SK-N-SH (cell line): ENCODE results near the gene DOK3. TPM values are rescaled to one million over a fixed set of nuclear protein-coding genes. Genes with fewer than 3 reads are reported as not detected.
A peak's percentile ranks its signal among the peaks of the same experiment; 100 is the strongest.

Source experiments
- CTCF ChIA-PET: fragments of 300-600, 350-600 bp; formaldehyde crosslinking; extraction: SDS; loops from one replicate; lab custom pipeline; 2021; lab: Yijun Ruan, JAX
- POLR2A ChIA-PET: fragments of 350-600 bp; sonication (Branson Sonifier 250); formaldehyde crosslinking; extraction: SDS; loops from one replicate; lab custom pipeline; 2020; ENCODE audit warnings: antibody characterized with exemption, inconsistent platforms; lab: Yijun Ruan, JAX
- DNase-seq: peaks from one replicate; pipeline ENCODE4 v3.0.0; 2012
- H2AFZ ChIP-seq: fragments of 200-600 bp; sonication (generic); 2 replicates; pipeline ENCODE4 v1.8.1; 2016; ENCODE audit warnings: antibody characterized with exemption, mild to moderate bottlenecking, low read depth
- H3F3A ChIP-seq: fragments of 200-600 bp; sonication (generic); replicated peaks from 2 replicates; pipeline ENCODE3; 2016; ENCODE audit warnings: antibody characterized with exemption, mild to moderate bottlenecking; ENCODE audit not compliant: insufficient read depth
- H3K27ac ChIP-seq, 2 experiments: fragments of 200-500 bp in 1 of 2; fragments of 200-600 bp in 1 of 2; sonication (Bioruptor generic) in 1 of 2; sonication (generic), shearing (Covaris generic) in 1 of 2; 2 replicates each; pipeline versions ENCODE4 v1.5.1 to v1.6.1; 2014 to 2016; ENCODE audit warnings: low read depth in 2 of 2, inconsistent platforms in 1 of 2, low read length in 1 of 2, mild to moderate bottlenecking in 1 of 2, mixed read lengths in 1 of 2
- H3K27me3 ChIP-seq: fragments of 200-600 bp; sonication (generic), shearing (Covaris generic); 2 replicates; pipeline ENCODE4 v1.6.1; 2016; ENCODE audit warnings: mixed run types; ENCODE audit not compliant: insufficient read depth
- H3K36me3 ChIP-seq, 2 experiments: fragments of 200-500 bp in 1 of 2; fragments of 200-600 bp in 1 of 2; sonication (Bioruptor generic) in 1 of 2; sonication (generic) in 1 of 2; replicated peaks in 1 of 2; 2 replicates each; pipeline versions ENCODE3 to v1.5.1; 2014 to 2016; ENCODE audit warnings: low read length in 1 of 2, mild to moderate bottlenecking in 1 of 2; ENCODE audit not compliant: insufficient read depth in 2 of 2, control insufficient read depth in 1 of 2
- H3K4me1 ChIP-seq, 2 experiments: fragments of 200-500 bp in 1 of 2; fragments of 200-600 bp in 1 of 2; sonication (Bioruptor generic) in 1 of 2; sonication (generic), shearing (Covaris generic) in 1 of 2; 2 replicates each; pipeline versions ENCODE4 v1.5.1 to v1.6.1; 2014 to 2016; ENCODE audit warnings: low read depth in 1 of 2, low read length in 1 of 2, mixed run types in 1 of 2; ENCODE audit not compliant: insufficient read depth in 2 of 2, control insufficient read depth in 1 of 2
- H3K4me2 ChIP-seq: fragments of 200-600 bp; sonication (generic), shearing (Covaris generic); 2 replicates; pipeline ENCODE4 v1.6.1; 2017; ENCODE audit warnings: mixed run types
- H3K4me3 ChIP-seq, 2 experiments: fragments of 200-500 bp in 1 of 2; fragments of 200-600 bp in 1 of 2; sonication (Bioruptor generic) in 1 of 2; sonication (generic), shearing (Covaris generic) in 1 of 2; 2 replicates each; pipeline versions ENCODE4 v1.5.1 to v1.8.1; 2014 to 2016; ENCODE audit warnings: low read depth in 2 of 2, inconsistent platforms in 1 of 2, low read length in 1 of 2, mild to moderate bottlenecking in 1 of 2, mixed read lengths in 1 of 2, moderate library complexity in 1 of 2
- H3K79me2 ChIP-seq: fragments of 200-600 bp; sonication (generic); 2 replicates; pipeline ENCODE4 v1.8.1; 2017; ENCODE audit warnings: mild to moderate bottlenecking; ENCODE audit not compliant: insufficient read depth
- H3K9ac ChIP-seq: fragments of 200-600 bp; sonication (generic); 2 replicates; pipeline ENCODE4 v1.6.1; 2017; ENCODE audit warnings: mixed run types
- H3K9me2 ChIP-seq: fragments of 200-600 bp; sonication (generic); 2 replicates; pipeline ENCODE4 v1.6.1; 2017; ENCODE audit warnings: mixed run types
- H3K9me3 ChIP-seq: fragments of 200-600 bp; sonication (generic); 2 replicates; pipeline ENCODE4 v1.6.1; 2017; ENCODE audit warnings: mixed run types, mild to moderate bottlenecking, moderate library complexity
- H4K20me1 ChIP-seq: fragments of 200-600 bp; sonication (generic); 2 replicates; pipeline ENCODE4 v1.6.1; 2017; ENCODE audit warnings: mild to moderate bottlenecking, mixed run types; ENCODE audit not compliant: insufficient read depth
- CHD2 ChIP-seq: fragments of 150-350 bp; IDR thresholded peaks from 2 replicates; pipeline ENCODE4 v1.6.1; 2018; ENCODE audit warnings: low read length; ENCODE audit not compliant: partially characterized antibody
- CTCF ChIP-seq: fragments of 200-600 bp; sonication (generic); IDR thresholded peaks from 2 replicates; pipeline ENCODE4 v1.6.1; 2017; ENCODE audit warnings: antibody characterized with exemption, mild to moderate bottlenecking, moderate library complexity
- GABPA ChIP-seq: IDR thresholded peaks from 2 replicates; pipeline ENCODE4 v1.4.0; 2012; ENCODE audit warnings: low read depth, mild to moderate bottlenecking
- JUND ChIP-seq: IDR thresholded peaks from 2 replicates; pipeline ENCODE4 v1.4.0; 2012
- MEF2A ChIP-seq: IDR thresholded peaks from 2 replicates; pipeline ENCODE4 v1.4.0; 2012; ENCODE audit warnings: low read depth, borderline replicate concordance
- RXRA ChIP-seq: IDR thresholded peaks from 2 replicates; pipeline ENCODE4 v1.4.0; 2012; ENCODE audit warnings: low read depth, mild to moderate bottlenecking, borderline replicate concordance
- TAF1 ChIP-seq: IDR thresholded peaks from 2 replicates; pipeline ENCODE4 v1.6.1; 2012; ENCODE audit warnings: low read depth, mild to moderate bottlenecking, low read length, moderate library complexity, borderline replicate concordance
- TEAD4 ChIP-seq: IDR thresholded peaks from 2 replicates; pipeline ENCODE4 v1.4.0; 2012; ENCODE audit warnings: mild to moderate bottlenecking, borderline replicate concordance; ENCODE audit not compliant: insufficient read depth
- WGBS: methylation state at CpG from one replicate; pipeline ENCODE4 v1.1.6; 2017; ENCODE audit warnings: low lambda C conversion rate; 5-methylcytosine and 5-hydroxymethylcytosine counted together
- polyA plus RNA-seq, 3 experiments: library from polyadenylated mRNA; depleted of rRNA; stranded (reverse); fragments of >200 nt; gene quantifications; 2 replicates each; pipeline ENCODE4 v1.2.3, GENCODE V29; 2012
- TF ChIP-seq, protein P1 (sequence below): IDR thresholded peaks from 2 replicates; pipeline ENCODE4 v1.6.1; 2012; ENCODE audit warnings: mild to moderate bottlenecking, low read depth, low read length, moderate library complexity
- TF ChIP-seq, protein P2 (sequence below): fragments of 150-350 bp; IDR thresholded peaks from 2 replicates; pipeline ENCODE4 v1.6.1; 2017; ENCODE audit warnings: antibody characterized with exemption, low read length, low read depth, borderline replicate concordance
- TF ChIP-seq, protein P3 (sequence below): IDR thresholded peaks from 2 replicates; pipeline ENCODE4 v1.4.0; 2012; ENCODE audit warnings: low read depth

Gene DOK3
- polyA plus RNA-seq, 1 of the 3 experiments (the other 2 are of a cell fraction), result 2.2 TPM

GRCh38 chr5:177472460-177473442 lies 36.9 kb downstream of the DOK3 start (continued):
- TF ChIP-seq, protein P1, sequence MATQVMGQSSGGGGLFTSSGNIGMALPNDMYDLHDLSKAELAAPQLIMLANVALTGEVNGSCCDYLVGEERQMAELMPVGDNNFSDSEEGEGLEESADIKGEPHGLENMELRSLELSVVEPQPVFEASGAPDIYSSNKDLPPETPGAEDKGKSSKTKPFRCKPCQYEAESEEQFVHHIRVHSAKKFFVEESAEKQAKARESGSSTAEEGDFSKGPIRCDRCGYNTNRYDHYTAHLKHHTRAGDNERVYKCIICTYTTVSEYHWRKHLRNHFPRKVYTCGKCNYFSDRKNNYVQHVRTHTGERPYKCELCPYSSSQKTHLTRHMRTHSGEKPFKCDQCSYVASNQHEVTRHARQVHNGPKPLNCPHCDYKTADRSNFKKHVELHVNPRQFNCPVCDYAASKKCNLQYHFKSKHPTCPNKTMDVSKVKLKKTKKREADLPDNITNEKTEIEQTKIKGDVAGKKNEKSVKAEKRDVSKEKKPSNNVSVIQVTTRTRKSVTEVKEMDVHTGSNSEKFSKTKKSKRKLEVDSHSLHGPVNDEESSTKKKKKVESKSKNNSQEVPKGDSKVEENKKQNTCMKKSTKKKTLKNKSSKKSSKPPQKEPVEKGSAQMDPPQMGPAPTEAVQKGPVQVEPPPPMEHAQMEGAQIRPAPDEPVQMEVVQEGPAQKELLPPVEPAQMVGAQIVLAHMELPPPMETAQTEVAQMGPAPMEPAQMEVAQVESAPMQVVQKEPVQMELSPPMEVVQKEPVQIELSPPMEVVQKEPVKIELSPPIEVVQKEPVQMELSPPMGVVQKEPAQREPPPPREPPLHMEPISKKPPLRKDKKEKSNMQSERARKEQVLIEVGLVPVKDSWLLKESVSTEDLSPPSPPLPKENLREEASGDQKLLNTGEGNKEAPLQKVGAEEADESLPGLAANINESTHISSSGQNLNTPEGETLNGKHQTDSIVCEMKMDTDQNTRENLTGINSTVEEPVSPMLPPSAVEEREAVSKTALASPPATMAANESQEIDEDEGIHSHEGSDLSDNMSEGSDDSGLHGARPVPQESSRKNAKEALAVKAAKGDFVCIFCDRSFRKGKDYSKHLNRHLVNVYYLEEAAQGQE, result no peak
- TF ChIP-seq GABPA, result no peak
- no peak for TF ChIP-seq JUND
- TF ChIP-seq, protein P2, sequence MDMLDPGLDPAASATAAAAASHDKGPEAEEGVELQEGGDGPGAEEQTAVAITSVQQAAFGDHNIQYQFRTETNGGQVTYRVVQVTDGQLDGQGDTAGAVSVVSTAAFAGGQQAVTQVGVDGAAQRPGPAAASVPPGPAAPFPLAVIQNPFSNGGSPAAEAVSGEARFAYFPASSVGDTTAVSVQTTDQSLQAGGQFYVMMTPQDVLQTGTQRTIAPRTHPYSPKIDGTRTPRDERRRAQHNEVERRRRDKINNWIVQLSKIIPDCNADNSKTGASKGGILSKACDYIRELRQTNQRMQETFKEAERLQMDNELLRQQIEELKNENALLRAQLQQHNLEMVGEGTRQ, result no peak
- no peak for TF ChIP-seq CTCF
- TF ChIP-seq, protein P3, sequence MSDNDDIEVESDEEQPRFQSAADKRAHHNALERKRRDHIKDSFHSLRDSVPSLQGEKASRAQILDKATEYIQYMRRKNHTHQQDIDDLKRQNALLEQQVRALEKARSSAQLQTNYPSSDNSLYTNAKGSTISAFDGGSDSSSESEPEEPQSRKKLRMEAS, result 0 out of 2 replicates have a peak, but pooled peaks have one; percentile 38
- TF ChIP-seq CHD2, result peak; percentile 5

DNA sequence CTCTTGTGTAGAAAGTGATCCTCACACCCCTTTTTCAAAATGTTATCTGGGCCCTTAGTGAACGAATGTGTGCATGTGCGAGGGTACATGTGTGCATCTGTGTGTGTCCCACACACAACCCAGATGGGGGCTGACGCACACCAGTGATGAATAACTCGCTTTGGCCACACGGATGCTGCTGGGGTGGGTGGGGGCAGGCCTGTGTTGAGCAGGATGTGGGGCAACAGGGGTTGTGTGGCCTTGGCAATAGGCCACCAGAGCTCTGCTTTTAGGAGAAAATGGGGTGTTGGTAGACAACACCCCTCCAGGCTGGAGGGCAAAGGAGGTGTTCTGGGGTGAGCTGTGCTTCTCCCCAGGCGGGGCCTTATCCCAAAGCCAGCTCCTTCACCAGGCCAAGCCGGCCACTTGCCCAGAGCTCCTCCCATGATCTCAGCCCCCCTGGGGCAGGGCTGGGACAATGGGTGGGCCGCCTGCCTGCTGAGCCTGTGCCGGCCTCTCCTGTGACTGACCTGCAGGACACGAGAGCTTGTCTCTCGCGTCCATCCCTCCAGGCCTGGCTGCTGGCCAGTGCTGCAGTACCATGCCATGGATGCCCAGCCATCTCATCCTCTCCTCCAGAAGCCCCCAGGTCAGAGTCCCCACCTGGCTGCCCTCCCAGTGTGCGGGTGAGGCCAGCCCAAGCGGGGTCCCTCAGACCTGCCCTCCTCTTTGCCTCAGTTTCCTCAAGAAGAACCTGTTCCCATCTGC lies 37.8 kb downstream of the DOK3 start:
- H3K4me3 ChIP-seq, result peak overlapping the region; percentile 96
- no peaks in the 10 kb centered on the region for H3K9me3 ChIP-seq
- peaks cover 55% of the 10 kb centered on the region for H3K79me2 ChIP-seq
- POLR2A ChIA-PET, result interaction anchor here (1.1 to 4.6 kb wide), 9 partner anchors 8 to 29 kb away, joined by 3 to 43 read pairs (median 10); partner anchors contain the start of gene PDLIM7
- peak overlapping the region; percentile 52 to 92; a peak in 3 of 4 replicates for H3K27ac ChIP-seq
- H3K36me3 ChIP-seq, result peaks cover 12 to 32% of the 10 kb centered on the region in 2 experiments
- peaks cover 35 to 64% of the 10 kb centered on the region in 2 experiments; a peak in 3 of 4 replicates for H3K4me1 ChIP-seq
- H3K4me2 ChIP-seq, result peak overlapping the region; percentile 100
- H4K20me1 ChIP-seq, result peaks cover 55% of the 10 kb centered on the region
- H3K27me3 ChIP-seq, result no peaks in the 10 kb centered on the region
- H2AFZ ChIP-seq, result no peak overlapping the region
- DNase-seq, result peak; percentile 73
- WGBS, result 52% methylated on average over 9 of the region's 14 CpGs
- no peaks in the 10 kb centered on the region for H3K9me2 ChIP-seq
- H3K9ac ChIP-seq, result peak overlapping the region; percentile 81
- H3F3A ChIP-seq, result peaks cover 23% of the 10 kb centered on the region
- CTCF ChIA-PET, result interaction anchor here (1.0 to 20.3 kb wide), 12 partner anchors 10 to 101 kb away, joined by 3 to 215 read pairs (median 7); partner anchors contain the start of gene PDLIM7
- TF ChIP-seq CTCF (no peak), TEAD4 (no peak), MEF2A (no peak), JUND (no peak), TAF1 (no peak), RXRA (no peak)
- TF ChIP-seq, protein P1, result no peak
- TF ChIP-seq, protein P3, result no peak
